HUES48 (cell line): ENCODE measurements around the gene COBLL1.

Source experiments
- H3K27ac ChIP-seq: one replicate; pipeline ENCODE4 v1.7.0; 2013; ENCODE audit warnings: low read depth, low read length, inconsistent platforms
- H3K27me3 ChIP-seq: 2 replicates; pipeline ENCODE4 v1.6.1; 2013; ENCODE audit warnings: mild to moderate bottlenecking, low read length; ENCODE audit not compliant: control insufficient read depth, insufficient read depth
- H3K36me3 ChIP-seq: 2 replicates; pipeline ENCODE4 v1.6.1; 2013; ENCODE audit warnings: low read length; ENCODE audit not compliant: control insufficient read depth, insufficient read depth
- H3K4me1 ChIP-seq: 2 replicates; pipeline ENCODE4 v1.6.1; 2013; ENCODE audit warnings: mild to moderate bottlenecking, low read length; ENCODE audit not compliant: control insufficient read depth, insufficient read depth
- H3K4me3 ChIP-seq: 2 replicates; pipeline ENCODE4 v1.5.1; 2013; ENCODE audit warnings: mild to moderate bottlenecking, low read depth, low read length
- H3K9ac ChIP-seq: 2 replicates; pipeline ENCODE4 v1.6.1; 2013; ENCODE audit warnings: mild to moderate bottlenecking, low read depth, low read length, moderate library complexity
- H3K9me3 ChIP-seq: 2 replicates; pipeline ENCODE4 v1.6.1; 2013; ENCODE audit warnings: low read length; ENCODE audit not compliant: control insufficient read depth, insufficient read depth

The COBLL1 gene

DNA sequence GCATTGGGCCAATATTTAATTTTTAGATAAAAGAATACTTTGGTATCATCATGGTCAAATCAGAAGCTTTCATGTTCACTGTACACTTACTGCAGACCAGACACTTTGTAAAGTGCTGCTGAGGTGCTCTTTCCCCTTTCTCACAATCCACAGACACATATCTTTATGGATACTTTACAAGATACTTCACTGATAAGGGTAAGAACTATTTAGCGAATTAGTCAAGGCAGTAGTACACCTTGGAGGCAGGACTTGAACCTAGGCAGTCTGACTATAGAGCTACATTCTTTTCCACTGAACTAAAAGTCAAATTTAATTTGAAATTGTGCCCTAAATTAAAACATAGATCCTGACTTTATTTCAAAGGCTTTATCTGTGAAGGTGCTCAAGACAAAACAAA, 60.2 kb downstream of the COBLL1 start:
- Histone ChIP-seq H3K9me3 (no peaks in the 10 kb centered on the region), H3K4me1 (peaks cover 17% of the 10 kb centered on the region), H3K36me3 (no peaks in the 10 kb centered on the region), H3K4me3 (no peak overlapping the region), H3K27me3 (no peaks in the 10 kb centered on the region), H3K27ac (no peak overlapping the region), H3K9ac (no peak overlapping the region)

DNA sequence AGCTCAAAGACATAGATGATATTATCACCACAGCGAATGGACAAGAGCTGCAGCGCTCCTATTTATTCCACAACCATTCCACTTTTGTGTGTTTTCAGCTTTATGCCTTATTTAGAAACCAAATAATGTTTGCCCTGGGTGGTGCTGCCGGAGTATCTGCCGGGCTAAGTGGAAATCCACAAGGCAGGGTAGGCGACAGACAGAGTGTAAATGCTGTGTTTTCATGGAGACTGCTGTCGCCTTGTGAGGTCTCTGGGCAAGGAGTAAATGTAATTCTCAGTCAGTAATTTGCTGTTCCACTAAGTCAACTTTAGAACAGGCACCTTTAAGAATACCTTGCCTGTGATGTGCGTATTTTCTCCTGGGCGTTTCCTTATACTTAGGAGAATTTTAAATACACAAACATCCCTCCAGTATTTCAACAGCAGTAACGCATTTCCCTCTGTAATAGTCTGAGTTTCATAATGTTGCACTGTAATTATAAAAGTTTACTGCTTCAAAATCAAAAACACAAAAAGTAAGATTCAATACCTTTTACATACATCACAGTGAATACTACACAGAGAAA, 60.9 kb downstream of the COBLL1 start:
- Histone ChIP-seq H3K36me3 (no peaks in the 10 kb centered on the region), H3K4me3 (no peak overlapping the region), H3K4me1 (peaks cover 17% of the 10 kb centered on the region), H3K27me3 (no peaks in the 10 kb centered on the region), H3K9me3 (no peaks in the 10 kb centered on the region), H3K27ac (peak overlapping the region; percentile 22), H3K9ac (no peak overlapping the region)

DNA sequence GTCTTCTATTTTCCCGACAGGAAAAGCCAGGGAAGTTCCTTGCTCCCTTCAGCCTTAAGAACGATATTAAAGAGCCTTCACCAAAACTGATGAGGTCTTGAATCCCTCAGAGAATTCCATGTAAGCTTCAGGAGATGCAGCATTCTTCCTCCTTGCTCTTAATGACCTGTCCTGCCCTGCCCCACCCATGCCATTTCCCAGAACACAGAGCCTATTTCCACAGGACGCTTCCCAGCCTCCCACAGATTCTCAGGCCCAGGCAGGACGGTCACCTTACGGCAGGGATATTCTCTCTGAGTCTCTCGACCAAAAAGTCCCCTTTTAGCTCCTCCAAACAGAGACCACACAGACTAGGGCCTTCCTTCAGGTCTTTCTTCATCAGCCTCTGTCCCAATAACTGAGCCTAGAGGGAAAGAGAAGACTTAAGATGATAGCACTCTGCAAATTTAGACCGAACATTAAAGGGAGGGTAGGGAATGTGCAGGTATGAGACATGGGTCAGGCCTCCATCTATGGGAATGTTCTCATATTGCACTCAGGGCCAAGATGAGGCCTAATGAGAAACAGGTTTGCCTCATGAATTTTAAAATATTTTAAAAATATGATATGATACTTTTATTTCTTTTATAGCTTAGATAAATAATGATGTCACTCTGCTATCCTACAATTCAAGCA, 62.1 kb downstream of the COBLL1 start:
- no peaks in the 10 kb centered on the region for H3K9me3 ChIP-seq
- no peak overlapping the region for H3K9ac ChIP-seq
- H3K4me3 ChIP-seq, result no peak overlapping the region
- no peaks in the 10 kb centered on the region for H3K27me3 ChIP-seq
- H3K27ac ChIP-seq, result no peak overlapping the region
- H3K36me3 ChIP-seq, result no peaks in the 10 kb centered on the region
- peaks cover 11% of the 10 kb centered on the region for H3K4me1 ChIP-seq

DNA sequence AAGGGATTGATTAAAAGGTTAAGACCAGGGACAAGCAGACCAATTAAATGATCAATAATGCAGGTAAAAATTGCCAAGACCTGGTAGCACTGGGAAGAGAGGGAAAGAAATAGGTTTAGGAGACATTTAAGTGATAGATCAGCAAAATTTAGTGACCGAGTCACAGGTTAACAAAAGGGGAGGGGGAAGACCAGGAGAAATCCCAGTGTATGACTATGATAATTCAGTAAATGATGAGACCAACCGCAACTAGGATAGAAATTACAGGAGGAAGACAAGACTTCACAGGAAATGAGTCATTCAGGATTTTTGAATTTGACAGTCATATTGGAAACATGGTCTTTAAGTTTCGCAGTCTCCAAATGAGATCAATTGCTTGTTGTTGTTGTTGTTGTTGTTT, 62.9 kb downstream of the COBLL1 start:
- H3K9me3 ChIP-seq, result no peaks in the 10 kb centered on the region
- no peaks in the 10 kb centered on the region for H3K36me3 ChIP-seq
- 0 out of 2 replicates have a peak, but pooled peaks cover 3% of the 10 kb centered on the region for H3K4me1 ChIP-seq
- no peak overlapping the region for H3K4me3 ChIP-seq
- no peak overlapping the region for H3K27ac ChIP-seq
- no peaks in the 10 kb centered on the region for H3K27me3 ChIP-seq
- no peak overlapping the region for H3K9ac ChIP-seq

DNA sequence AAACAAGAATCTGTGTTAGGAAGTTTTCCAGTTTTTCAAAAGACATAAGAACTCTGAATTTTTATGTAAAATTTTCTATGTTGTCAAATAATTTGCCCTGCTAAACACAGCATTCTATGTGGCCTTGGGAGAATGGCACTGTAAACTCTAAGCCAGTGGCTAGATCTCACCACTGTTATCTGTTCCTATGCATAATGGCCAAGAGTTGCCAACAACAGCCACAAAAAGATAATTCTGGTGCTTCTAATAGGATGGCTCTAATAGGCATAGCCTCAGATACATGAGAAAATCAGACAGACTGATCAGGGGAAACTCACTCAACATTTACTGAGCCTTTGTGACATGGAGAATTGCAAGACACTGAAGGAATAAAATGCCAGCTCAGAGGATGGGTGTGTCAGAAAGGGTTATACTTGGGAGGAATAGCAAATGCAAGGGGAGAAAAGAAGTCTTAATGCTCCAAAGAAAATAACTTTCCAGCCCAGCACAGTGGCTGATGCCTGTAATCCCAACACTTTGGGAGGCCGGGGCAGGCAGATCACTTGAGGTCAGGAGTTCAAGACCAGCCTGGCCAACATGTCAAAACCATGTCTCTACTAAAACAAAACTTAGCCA, 63.7 kb downstream of the COBLL1 start:
- Histone ChIP-seq H3K27ac (no peak overlapping the region), H3K9ac (no peak overlapping the region), H3K4me3 (no peak overlapping the region), H3K36me3 (no peaks in the 10 kb centered on the region), H3K9me3 (no peaks in the 10 kb centered on the region), H3K4me1 (0 out of 2 replicates have a peak, but pooled peaks cover 3% of the 10 kb centered on the region), H3K27me3 (no peaks in the 10 kb centered on the region)

DNA sequence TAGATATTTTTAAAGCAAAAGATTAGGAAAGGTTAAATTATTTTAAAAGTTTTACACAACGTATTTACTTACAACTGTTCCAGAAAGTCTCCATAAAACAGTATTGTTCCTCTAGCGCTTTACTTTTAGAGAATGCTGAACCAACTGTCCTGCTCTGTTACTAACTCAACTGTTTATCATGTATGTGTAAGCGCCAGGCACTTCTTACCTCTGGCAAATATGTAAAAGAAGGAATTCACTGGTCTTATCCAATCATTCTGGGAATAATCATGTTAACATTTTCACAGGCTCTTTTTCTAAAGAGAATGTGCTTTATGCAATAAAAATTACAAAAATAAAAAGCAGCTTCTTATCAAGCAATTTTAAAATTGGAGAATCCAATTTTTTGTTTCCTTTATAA, 68.0 kb downstream of the COBLL1 start:
- Histone ChIP-seq H3K36me3 (no peaks in the 10 kb centered on the region), H3K27ac (no peak overlapping the region), H3K4me3 (no peak overlapping the region), H3K27me3 (no peaks in the 10 kb centered on the region), H3K4me1 (peaks cover 8% of the 10 kb centered on the region; the same call in 1 of the 2 replicates), H3K9me3 (no peaks in the 10 kb centered on the region), H3K9ac (no peak overlapping the region)

DNA sequence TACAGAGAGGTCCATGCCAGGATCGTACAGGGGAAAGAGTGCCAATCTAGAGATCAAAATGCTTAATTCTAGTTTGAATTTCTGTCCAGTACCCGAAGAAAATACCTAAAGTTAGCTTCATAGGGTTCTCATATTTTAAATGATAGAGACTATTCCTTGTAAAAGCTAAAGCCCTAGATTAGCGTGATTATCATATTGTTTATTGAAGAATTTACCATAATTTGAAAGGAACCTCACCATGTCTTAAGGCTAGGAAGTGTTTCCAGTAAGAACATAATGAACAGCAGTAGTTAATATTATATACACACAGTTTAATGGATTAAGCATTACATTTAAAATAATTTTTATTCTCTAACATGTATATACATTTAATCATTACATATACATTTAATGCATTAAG, 68.5 kb downstream of the COBLL1 start:
- H3K4me3 ChIP-seq, result no peak overlapping the region
- no peaks in the 10 kb centered on the region for H3K9me3 ChIP-seq
- H3K36me3 ChIP-seq, result no peaks in the 10 kb centered on the region
- H3K9ac ChIP-seq, result no peak overlapping the region
- no peak overlapping the region for H3K27ac ChIP-seq
- peaks cover 6% of the 10 kb centered on the region; the same call in 1 of the 2 replicates for H3K4me1 ChIP-seq
- no peaks in the 10 kb centered on the region for H3K27me3 ChIP-seq

DNA sequence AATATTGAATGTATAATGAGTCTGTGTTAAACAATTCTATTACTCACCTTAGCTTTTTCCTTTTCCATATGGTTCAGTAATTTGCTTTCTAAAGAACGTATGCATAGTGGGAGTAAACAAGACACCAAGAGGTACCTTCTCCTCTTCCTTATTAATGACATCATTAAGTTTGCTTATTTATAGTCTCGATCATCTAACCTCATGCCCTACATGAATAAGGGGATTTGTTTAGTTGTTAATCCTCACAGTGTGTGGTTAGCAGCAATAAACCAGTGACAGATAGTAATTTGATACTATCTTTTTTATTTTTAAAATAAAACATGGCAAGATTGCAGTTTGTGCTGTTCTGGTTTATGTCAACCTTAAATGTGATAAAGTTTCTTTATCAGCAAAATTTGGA, 69.7 kb downstream of the COBLL1 start:
- Histone ChIP-seq H3K4me1 (peaks cover 6% of the 10 kb centered on the region; the same call in 1 of the 2 replicates), H3K9me3 (no peaks in the 10 kb centered on the region), H3K27me3 (no peaks in the 10 kb centered on the region), H3K9ac (no peak overlapping the region), H3K27ac (no peak overlapping the region), H3K36me3 (no peaks in the 10 kb centered on the region), H3K4me3 (no peak overlapping the region)

DNA sequence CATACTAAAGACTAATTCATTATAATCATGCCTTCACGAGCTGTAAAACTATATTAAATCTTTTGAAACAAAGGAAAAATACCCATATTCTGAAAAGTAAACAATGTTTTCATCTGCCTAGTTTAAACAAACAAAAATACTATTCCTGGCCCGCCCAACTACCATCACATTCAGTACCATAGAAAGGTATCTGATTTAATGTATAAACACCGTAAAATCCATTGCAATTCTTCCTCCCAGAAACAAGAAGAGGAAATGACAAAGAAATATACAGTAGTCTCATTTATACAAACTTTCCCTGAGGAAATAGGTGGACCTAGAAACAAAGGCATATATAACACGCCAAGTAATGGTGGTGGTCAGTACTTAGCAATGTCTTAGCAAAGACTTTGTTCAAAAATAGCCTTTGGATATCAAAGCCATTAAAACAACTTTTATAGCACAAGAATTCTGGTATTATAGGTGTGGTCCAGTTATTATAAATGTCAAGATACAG, 71.2 kb downstream of the COBLL1 start:
- no peaks in the 10 kb centered on the region for H3K27me3 ChIP-seq
- no peak overlapping the region for H3K4me3 ChIP-seq
- no peaks in the 10 kb centered on the region for H3K9me3 ChIP-seq
- H3K36me3 ChIP-seq, result no peaks in the 10 kb centered on the region
- H3K4me1 ChIP-seq, result peaks cover 6% of the 10 kb centered on the region; the same call in 1 of the 2 replicates
- H3K27ac ChIP-seq, result no peak overlapping the region
- H3K9ac ChIP-seq, result no peak overlapping the region

DNA sequence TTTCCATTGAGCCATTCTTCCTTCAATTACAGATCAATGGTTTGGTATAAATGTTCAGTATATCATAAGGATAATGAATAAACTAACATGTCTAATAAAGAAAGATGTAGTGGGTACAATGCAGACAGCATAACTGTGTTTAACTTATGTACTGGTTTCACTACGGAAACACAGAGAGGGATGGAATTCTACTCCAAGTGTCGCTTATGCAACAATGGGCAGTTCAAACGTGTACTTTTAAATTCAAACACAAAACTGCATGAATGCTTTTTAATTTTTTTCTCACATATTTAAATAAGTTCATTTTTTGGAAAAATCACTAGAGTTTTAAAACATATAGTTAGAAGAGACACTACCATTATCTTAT, 74.7 kb downstream of the COBLL1 start:
- Histone ChIP-seq H3K9me3 (no peaks in the 10 kb centered on the region), H3K27me3 (no peaks in the 10 kb centered on the region), H3K36me3 (no peaks in the 10 kb centered on the region), H3K9ac (no peak overlapping the region), H3K4me1 (peaks cover 6% of the 10 kb centered on the region; the same call in 1 of the 2 replicates), H3K4me3 (no peak overlapping the region), H3K27ac (no peak overlapping the region)
